Measurements from ENCODE around the gene CLIP1.
A peak's percentile ranks its signal among the peaks of the same experiment; 100 is the strongest.
"Not testable (repeated sequence)": the region's sequence is repeated elsewhere in the genome, so short reads cannot be mapped to it uniquely, and the experiment has no call there.

CLIP1 gene

DNA sequence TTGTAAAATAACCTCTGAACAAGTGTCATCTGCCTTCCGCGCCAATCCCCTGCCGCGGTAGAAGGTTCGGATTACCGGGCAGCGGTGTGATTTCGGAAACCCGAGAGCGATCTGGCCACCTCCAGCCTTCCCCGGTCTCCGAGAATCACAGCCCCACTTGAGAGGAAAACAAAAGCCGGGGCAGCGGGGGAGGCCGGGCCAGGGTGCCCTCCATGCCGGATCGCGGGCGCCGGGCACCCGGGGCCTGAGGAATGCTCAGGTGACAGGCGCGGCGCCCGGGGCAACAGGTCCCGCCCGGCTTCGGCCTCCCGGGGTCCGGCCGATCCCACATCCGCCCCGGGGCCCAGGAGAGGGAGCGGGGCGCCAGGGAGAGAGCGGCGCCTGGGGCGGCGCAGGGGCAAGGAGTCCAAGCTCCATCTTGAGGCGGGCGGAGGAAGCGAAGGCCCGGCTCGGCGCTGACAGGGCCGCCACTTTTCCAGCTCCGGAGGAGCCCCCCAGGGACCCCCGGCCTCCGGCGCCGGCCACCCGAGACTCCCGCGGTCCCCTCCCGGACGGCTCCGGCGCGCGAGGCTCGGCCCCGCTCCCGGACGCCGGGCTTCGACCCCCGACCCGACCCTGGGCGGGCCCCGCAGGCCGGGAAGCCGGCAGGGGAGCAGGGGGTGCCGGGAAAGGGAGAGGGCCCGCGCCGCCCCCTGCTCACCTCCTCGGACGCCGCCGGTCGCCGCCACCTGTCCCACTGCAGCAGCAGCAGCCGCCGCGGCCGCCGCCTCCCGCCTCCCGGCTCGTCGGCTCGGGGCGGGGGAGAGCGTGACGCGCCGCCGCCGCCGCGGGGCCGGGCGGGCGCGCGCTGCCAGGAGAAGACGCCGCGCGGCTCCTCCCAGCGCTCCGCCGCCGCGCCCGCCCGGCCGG lies at the start of gene CLIP1:
Gene CLIP1, minus strand, starts transcription at position 849 of the 909 bp plus-strand sequence. CDS start 42,217 bp downstream, outside the sequence.
- H2AFZ ChIP-seq (ENCODE audit: low read length), result 0 out of 2 replicates have a peak within 1 kb of the TSS, but pooled peaks have one; percentile 31
- peak within 1 kb of the TSS; percentile 76 for H3K27ac ChIP-seq (ENCODE audit: low read depth, low read length, poor library complexity, severe bottlenecking)
- peak within 1 kb of the TSS; percentile 79 for H3K4me2 ChIP-seq (ENCODE audit: low read length)
- no peaks in the 10 kb centered on the region for H3K27me3 ChIP-seq (ENCODE audit: insufficient read depth, low read length)
- H4K20me1 ChIP-seq (ENCODE audit: insufficient read depth, low read length), result no peaks in the 10 kb centered on the region
- H3F3A ChIP-seq (ENCODE audit: insufficient read depth, low read length), result 0 out of 2 replicates have a peak, but pooled peaks cover 5% of the 10 kb centered on the region
- H3K9me2 ChIP-seq (ENCODE audit: low read depth, low read length), result no peaks in the 10 kb centered on the region
- H3K9me3 ChIP-seq (ENCODE audit: low read length), result no peaks in the 10 kb centered on the region
- peaks cover 40% of the 10 kb centered on the region for H3K4me1 ChIP-seq (ENCODE audit: insufficient read depth, low read length, severe bottlenecking)
- no peaks in the 10 kb centered on the region for H3K36me3 ChIP-seq (ENCODE audit: insufficient read depth, low read length)
- peak within 1 kb of the TSS; percentile 97 for H3K4me3 ChIP-seq (ENCODE audit: low read depth, low read length, poor library complexity, severe bottlenecking)
- no peak for TF ChIP-seq EZH2 (IDR thresholded peaks at IDR 0.05; ENCODE audit: borderline replicate concordance, low read length)
- TF ChIP-seq, protein P1, sequence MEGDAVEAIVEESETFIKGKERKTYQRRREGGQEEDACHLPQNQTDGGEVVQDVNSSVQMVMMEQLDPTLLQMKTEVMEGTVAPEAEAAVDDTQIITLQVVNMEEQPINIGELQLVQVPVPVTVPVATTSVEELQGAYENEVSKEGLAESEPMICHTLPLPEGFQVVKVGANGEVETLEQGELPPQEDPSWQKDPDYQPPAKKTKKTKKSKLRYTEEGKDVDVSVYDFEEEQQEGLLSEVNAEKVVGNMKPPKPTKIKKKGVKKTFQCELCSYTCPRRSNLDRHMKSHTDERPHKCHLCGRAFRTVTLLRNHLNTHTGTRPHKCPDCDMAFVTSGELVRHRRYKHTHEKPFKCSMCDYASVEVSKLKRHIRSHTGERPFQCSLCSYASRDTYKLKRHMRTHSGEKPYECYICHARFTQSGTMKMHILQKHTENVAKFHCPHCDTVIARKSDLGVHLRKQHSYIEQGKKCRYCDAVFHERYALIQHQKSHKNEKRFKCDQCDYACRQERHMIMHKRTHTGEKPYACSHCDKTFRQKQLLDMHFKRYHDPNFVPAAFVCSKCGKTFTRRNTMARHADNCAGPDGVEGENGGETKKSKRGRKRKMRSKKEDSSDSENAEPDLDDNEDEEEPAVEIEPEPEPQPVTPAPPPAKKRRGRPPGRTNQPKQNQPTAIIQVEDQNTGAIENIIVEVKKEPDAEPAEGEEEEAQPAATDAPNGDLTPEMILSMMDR (IDR thresholded peaks at IDR 0.05; ENCODE audit: low read length), result peak; percentile 46
- peaks cover 21% of the 10 kb centered on the region for H3K79me2 ChIP-seq (ENCODE audit: insufficient read depth, low read length)
- H3K9ac ChIP-seq (ENCODE audit: low read length), result peak within 1 kb of the TSS; percentile 93

DNA sequence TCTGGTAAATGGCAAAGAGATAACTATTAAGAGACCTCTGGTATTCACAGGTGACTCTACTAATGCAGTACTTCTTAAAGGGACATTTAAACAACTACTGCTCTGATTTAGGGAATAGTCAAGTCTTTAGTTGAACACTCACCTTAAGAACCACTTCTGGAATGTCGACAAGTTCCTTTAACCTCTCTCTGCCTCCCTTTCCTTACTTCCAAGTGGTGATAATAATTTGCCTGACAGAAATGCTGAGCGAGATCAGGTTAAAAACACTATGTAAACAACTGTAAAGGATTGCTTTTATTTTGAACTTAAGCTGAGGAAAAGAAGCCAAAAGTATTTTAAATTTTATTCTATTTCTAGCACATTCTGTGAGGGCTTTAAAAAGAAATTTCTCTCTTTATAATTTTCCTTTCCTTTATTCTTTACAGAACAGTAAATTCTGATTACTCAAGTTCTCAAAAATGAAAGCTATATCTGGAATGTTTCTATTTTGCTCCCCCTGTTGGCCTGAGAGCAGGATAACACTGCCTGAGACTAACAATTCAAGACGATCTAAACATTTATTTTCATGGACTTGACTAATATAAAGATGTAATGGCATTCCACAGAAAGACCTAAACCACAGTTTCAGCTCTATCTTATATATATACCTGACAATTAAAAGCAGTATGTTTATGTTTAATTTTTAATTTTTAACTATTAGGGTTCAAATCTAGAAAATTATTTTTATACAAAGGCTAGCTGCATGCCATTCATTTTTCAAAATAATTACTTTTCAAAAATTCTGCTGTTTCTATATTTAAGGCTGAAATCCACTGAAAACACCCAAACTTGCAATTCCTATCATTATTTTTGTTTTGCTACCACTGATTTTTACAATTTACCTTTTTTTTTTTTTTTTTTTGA lies 49.1 kb upstream of the CLIP1 start:
- Histone ChIP-seq H3K27me3 (ENCODE audit: insufficient read depth, low read length) (no peaks in the 10 kb centered on the region), H3K4me1 (ENCODE audit: insufficient read depth, low read length, severe bottlenecking) (peaks cover 5% of the 10 kb centered on the region), H3F3A (ENCODE audit: insufficient read depth, low read length) (0 out of 2 replicates have a peak, but pooled peaks cover 9% of the 10 kb centered on the region), H3K4me2 (ENCODE audit: low read length) (no peak overlapping the region), H3K27ac (ENCODE audit: low read depth, low read length, poor library complexity, severe bottlenecking) (no peak overlapping the region), H3K9me2 (ENCODE audit: low read depth, low read length) (no peaks in the 10 kb centered on the region), H4K20me1 (ENCODE audit: insufficient read depth, low read length) (no peaks in the 10 kb centered on the region), H3K79me2 (ENCODE audit: insufficient read depth, low read length) (no peaks in the 10 kb centered on the region), H3K9me3 (ENCODE audit: low read length) (no peaks in the 10 kb centered on the region), H3K36me3 (ENCODE audit: insufficient read depth, low read length) (peaks cover 47% of the 10 kb centered on the region), H2AFZ (ENCODE audit: low read length) (no peak overlapping the region), H3K9ac (ENCODE audit: low read length) (no peak overlapping the region), H3K4me3 (ENCODE audit: low read depth, low read length, poor library complexity, severe bottlenecking) (no peak overlapping the region)
- TF ChIP-seq, protein P1 (IDR thresholded peaks at IDR 0.05; ENCODE audit: low read length), result peak; percentile 79
- no peak for TF ChIP-seq EZH2 (IDR thresholded peaks at IDR 0.05; ENCODE audit: borderline replicate concordance, low read length)

DNA sequence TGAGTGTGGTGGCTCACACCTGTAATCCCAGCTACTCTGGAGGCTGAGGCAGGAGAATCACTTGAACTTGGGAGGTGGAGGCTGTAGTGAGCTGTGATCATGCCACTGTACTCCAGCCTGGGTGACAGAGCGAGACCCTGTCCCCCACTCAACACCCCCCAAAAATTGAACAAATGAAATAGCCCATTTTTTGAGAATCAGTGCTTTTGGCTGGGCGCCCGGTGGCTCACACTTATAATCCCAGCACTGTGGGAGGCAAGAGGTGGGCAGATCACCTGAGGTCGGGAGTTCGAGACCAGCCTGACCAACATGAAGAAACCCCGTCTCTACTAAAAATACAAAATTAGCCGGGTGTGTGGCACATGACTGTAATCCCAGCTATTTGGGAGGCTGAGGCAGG lies 48.1 kb upstream of the CLIP1 start:
- H3K9ac ChIP-seq (ENCODE audit: low read length); H3K79me2 ChIP-seq (ENCODE audit: insufficient read depth, low read length); H3F3A ChIP-seq (ENCODE audit: insufficient read depth, low read length); H3K4me2 ChIP-seq (ENCODE audit: low read length); H3K27me3 ChIP-seq (ENCODE audit: insufficient read depth, low read length); H3K4me1 ChIP-seq (ENCODE audit: insufficient read depth, low read length, severe bottlenecking); H3K4me3 ChIP-seq (ENCODE audit: low read depth, low read length, poor library complexity, severe bottlenecking); H4K20me1 ChIP-seq (ENCODE audit: insufficient read depth, low read length); H2AFZ ChIP-seq (ENCODE audit: low read length); H3K9me3 ChIP-seq (ENCODE audit: low read length); H3K9me2 ChIP-seq (ENCODE audit: low read depth, low read length); H3K27ac ChIP-seq (ENCODE audit: low read depth, low read length, poor library complexity, severe bottlenecking): not testable (repeated sequence)
- H3K36me3 ChIP-seq (ENCODE audit: insufficient read depth, low read length), result peaks cover 37% of the 10 kb centered on the region

DNA sequence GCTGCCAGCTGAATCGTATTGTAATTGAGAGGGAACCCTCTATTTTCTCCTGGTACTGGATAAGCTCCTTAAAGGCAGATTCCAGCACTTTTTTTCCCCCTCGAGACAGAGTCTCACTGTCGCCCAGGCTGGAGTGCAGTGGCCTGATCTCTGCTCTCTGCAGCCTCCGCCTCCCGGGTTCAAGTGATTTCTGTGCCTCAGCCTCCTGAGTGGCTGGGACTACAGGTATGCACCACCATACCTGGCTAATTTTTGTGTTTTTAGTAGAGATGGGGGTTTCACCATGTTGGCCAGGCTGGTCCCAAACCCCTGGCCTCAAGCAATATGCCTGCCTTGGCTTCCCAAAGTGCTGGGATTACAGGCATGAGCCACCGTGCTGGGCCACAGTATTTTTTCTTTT lies 47.4 kb upstream of the CLIP1 start:
- not testable (repeated sequence) for H2AFZ ChIP-seq (ENCODE audit: low read length); H3K9me3 ChIP-seq (ENCODE audit: low read length); H3K4me1 ChIP-seq (ENCODE audit: insufficient read depth, low read length, severe bottlenecking); H3K4me3 ChIP-seq (ENCODE audit: low read depth, low read length, poor library complexity, severe bottlenecking); H3K9me2 ChIP-seq (ENCODE audit: low read depth, low read length); H3K27ac ChIP-seq (ENCODE audit: low read depth, low read length, poor library complexity, severe bottlenecking); H3K27me3 ChIP-seq (ENCODE audit: insufficient read depth, low read length); H4K20me1 ChIP-seq (ENCODE audit: insufficient read depth, low read length); H3K79me2 ChIP-seq (ENCODE audit: insufficient read depth, low read length); H3K4me2 ChIP-seq (ENCODE audit: low read length); H3K9ac ChIP-seq (ENCODE audit: low read length); H3F3A ChIP-seq (ENCODE audit: insufficient read depth, low read length)
- peaks cover 30% of the 10 kb centered on the region for H3K36me3 ChIP-seq (ENCODE audit: insufficient read depth, low read length)
